PFSK-1 (cell line): ENCODE data around the gene PUM2.

ENCODE experiments used
- FOXP2 ChIP-seq: optimal IDR thresholded peaks from 2 replicates; pipeline ENCODE3; 2011; ENCODE audit warnings: borderline replicate concordance, control low read depth, inconsistent platforms; ENCODE audit not compliant: insufficient read depth; ENCODE audit errors: extremely low read length, extremely low read depth
- POLR2AphosphoS5 ChIP-seq: IDR thresholded peaks from 2 replicates; pipeline ENCODE4 v1.6.1; 2012; ENCODE audit warnings: low read depth, mild to moderate bottlenecking, control low read depth, low read length, moderate library complexity
- SIN3A ChIP-seq: IDR thresholded peaks from 2 replicates; pipeline ENCODE4 v1.6.1; 2012; ENCODE audit warnings: mild to moderate bottlenecking, low read length, moderate library complexity, borderline replicate concordance; ENCODE audit not compliant: insufficient read depth
- TAF1 ChIP-seq: IDR thresholded peaks from 2 replicates; pipeline ENCODE4 v1.6.1; 2012; ENCODE audit warnings: low read length, control low read depth, borderline replicate concordance; ENCODE audit not compliant: insufficient read depth
- TF ChIP-seq, protein P1 (sequence below), 2 experiments: IDR thresholded peaks; 2 replicates each; pipeline versions ENCODE4 v1.6.1 to v1.8.0; 2011 to 2012; ENCODE audit warnings: low read depth in 2 of 2, low read length in 2 of 2, control low read depth in 1 of 2, inconsistent platforms in 1 of 2, mild to moderate bottlenecking in 1 of 2, moderate library complexity in 1 of 2; ENCODE audit not compliant: insufficient read depth in 1 of 2

PUM2 gene

DNA sequence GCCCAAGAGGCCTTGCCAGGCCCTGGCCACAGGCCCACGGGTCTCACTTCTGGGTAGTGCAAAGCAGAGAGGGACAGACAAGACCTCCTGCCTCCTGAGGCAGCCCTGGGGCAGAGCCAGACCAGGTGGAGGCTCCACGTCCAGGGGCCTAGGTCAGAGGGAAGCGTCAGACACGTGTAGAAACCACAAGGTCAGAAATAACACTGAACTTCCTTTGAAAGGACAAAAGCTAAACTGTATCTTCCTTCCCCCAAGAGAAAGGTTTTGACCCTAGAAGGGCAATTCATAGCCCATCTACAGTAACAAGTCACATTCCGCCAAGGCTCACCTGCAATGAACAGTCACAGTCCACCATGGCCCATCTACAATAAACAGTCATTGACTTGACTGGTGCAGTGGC lies 143.6 kb downstream of the PUM2 start:
- TF ChIP-seq POLR2AphosphoS5 (no peak), TAF1 (no peak)
- TF ChIP-seq, protein P1, sequence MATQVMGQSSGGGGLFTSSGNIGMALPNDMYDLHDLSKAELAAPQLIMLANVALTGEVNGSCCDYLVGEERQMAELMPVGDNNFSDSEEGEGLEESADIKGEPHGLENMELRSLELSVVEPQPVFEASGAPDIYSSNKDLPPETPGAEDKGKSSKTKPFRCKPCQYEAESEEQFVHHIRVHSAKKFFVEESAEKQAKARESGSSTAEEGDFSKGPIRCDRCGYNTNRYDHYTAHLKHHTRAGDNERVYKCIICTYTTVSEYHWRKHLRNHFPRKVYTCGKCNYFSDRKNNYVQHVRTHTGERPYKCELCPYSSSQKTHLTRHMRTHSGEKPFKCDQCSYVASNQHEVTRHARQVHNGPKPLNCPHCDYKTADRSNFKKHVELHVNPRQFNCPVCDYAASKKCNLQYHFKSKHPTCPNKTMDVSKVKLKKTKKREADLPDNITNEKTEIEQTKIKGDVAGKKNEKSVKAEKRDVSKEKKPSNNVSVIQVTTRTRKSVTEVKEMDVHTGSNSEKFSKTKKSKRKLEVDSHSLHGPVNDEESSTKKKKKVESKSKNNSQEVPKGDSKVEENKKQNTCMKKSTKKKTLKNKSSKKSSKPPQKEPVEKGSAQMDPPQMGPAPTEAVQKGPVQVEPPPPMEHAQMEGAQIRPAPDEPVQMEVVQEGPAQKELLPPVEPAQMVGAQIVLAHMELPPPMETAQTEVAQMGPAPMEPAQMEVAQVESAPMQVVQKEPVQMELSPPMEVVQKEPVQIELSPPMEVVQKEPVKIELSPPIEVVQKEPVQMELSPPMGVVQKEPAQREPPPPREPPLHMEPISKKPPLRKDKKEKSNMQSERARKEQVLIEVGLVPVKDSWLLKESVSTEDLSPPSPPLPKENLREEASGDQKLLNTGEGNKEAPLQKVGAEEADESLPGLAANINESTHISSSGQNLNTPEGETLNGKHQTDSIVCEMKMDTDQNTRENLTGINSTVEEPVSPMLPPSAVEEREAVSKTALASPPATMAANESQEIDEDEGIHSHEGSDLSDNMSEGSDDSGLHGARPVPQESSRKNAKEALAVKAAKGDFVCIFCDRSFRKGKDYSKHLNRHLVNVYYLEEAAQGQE (IDR thresholded peaks at IDR 0.05; ENCODE audit: insufficient read depth in 1 of 2, low read depth in 2 of 2, low read length in 2 of 2), result no peak

- no peak for TF ChIP-seq TAF1
- TF ChIP-seq, protein P1 (IDR thresholded peaks at IDR 0.05; ENCODE audit: insufficient read depth in 1 of 2, low read depth in 2 of 2, low read length in 2 of 2), result no peak
- TF ChIP-seq SIN3A, result no peak
- TF ChIP-seq FOXP2, result no peak
- no peak for TF ChIP-seq POLR2AphosphoS5
Measured at GRCh38 chr2:20205915-20206524, 144.6 kb downstream of the PUM2 start.

GRCh38 chr2:20205069-20205468 lies 145.6 kb downstream of the PUM2 start:
- TF ChIP-seq SIN3A, result no peak
- TF ChIP-seq POLR2AphosphoS5, result no peak
- no peak for TF ChIP-seq FOXP2
- TF ChIP-seq, protein P1 (IDR thresholded peaks at IDR 0.05; ENCODE audit: insufficient read depth in 1 of 2, low read depth in 2 of 2, low read length in 2 of 2), result no peak
- no peak for TF ChIP-seq TAF1

DNA sequence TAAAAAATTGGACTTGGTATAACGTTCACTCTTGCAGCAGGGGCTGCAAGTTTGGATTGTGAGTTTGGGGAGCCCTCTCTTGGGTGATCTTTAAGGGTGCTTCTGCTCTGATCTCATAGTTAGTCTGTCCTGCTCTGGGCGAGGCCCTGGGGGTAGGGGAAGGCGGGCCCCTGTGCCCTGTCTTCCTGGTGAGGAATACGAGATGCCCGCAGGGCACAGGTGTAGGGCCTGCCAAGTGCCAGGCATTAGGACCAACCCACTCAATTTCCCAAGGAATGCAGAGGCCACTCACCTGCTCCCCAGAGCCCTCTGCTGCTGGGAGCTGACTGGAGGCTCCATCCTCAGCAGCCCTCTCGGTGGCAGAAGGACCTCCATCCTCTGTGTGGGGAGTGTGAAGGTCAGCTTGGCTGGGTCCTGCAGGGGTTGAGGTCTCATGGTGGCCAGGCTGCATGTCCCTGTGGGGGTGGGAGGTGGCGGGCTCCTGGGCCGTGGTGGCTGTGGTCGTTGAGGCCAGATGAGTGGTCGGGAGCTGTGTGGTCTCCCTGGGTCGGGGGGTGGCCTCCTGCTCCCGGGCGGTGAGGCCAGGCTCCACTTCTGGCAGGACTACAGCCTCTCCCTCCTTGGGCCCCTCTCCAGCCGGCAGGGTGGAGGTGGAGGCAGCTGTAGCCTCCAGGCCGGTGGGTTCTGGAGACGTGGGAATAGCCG lies 147.0 kb downstream of the PUM2 start:
- TF ChIP-seq, protein P1 (IDR thresholded peaks at IDR 0.05; ENCODE audit: insufficient read depth in 1 of 2, low read depth in 2 of 2, low read length in 2 of 2), result no peak
- no peak for TF ChIP-seq POLR2AphosphoS5
- TF ChIP-seq FOXP2, result no peak
- no peak for TF ChIP-seq TAF1
- TF ChIP-seq SIN3A, result no peak

DNA sequence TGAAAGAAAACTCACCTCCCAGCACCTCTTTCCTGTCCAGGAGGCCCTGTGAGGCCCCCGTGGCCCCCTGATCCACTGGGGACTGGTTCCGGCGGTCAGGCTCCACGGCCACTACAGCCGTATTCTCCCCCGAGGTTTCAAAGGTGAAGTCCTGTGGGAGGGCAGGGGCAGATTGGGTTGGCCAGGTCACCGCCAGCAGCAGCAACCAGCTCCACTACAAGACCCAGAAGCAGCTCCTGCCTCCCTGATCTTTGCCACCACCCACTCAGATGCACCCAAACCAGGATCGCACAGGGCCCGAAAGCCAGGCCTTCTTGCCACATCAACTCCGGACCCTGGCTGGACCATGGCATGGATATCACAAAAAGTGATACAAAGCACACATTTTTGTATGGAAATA lies 147.6 kb downstream of the PUM2 start:
- no peak for TF ChIP-seq FOXP2
- no peak for TF ChIP-seq SIN3A
- TF ChIP-seq, protein P1 (IDR thresholded peaks at IDR 0.05; ENCODE audit: insufficient read depth in 1 of 2, low read depth in 2 of 2, low read length in 2 of 2), result no peak
- no peak for TF ChIP-seq TAF1
- TF ChIP-seq POLR2AphosphoS5, result no peak
